ENCODE results near the gene RABAC1.
"Not testable (repeated sequence)": the region's sequence is repeated elsewhere in the genome, so short reads cannot be mapped to it uniquely, and the experiment has no call there.

RABAC1 gene

DNA sequence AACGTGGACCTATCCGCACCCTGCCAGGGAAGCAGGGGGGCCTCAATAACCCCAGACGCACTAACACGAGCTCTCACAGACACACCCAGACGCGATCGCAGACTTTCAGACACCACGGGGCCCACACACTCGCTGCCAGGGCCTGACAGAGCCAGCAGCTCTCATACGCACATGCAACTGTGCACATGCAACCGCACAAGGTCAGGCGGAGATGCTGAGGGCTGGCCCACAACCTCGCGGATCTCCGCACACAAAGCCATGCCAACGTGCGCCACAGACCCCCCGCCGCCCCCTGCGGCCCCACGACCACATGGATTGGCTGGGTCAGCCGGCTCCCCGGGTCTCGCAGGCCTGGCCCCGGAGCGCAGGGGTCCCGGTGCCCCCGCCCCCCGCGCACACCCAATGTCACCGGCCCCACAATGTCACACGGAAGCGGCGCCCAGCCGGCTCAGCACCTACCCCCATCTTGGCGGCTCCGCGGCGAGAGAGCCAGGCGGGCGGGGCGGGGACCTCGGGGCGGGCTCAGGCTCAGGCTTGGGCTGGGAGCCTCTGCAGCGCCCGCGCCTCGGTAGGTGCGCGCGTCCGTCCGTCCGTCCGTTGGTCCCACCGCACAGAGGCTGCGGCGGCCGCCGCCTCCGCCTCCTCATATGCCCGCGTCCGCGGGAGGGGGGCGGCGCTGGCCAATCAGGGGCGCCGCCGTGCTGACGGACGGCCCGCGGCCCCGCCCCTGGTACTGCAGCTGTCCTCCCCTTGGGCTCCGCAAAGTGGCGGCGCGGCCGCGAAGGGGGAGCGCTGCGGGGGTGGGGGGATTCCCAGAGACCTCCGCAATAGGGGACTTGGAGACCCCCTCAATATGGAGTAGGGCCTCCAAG lies 34.7 kb upstream of the RABAC1 start, which contains the start of gene ATP1A3:
Gene ATP1A3, minus strand, starts transcription at position 619 of the 872 bp plus-strand sequence. Its CDS starts 154 bp downstream, at position 465.
- no peaks in the 10 kb centered on the region for H3K9me3 ChIP-seq (ENCODE audit: insufficient read depth, low read length)
- H3K9ac ChIP-seq (ENCODE audit: insufficient read length, low read depth): peak within 1 kb of the TSS; percentile 79
- H3K36me3 ChIP-seq (ENCODE audit: insufficient read depth, insufficient read length, low read length): no peaks in the 10 kb centered on the region
- TF ChIP-seq YY1 (IDR thresholded peaks at IDR 0.05; ENCODE audit: insufficient read depth, insufficient read length): no peak
- TF ChIP-seq SUZ12 (IDR thresholded peaks at IDR 0.05; ENCODE audit: extremely low read depth, insufficient read depth, insufficient read length): no peak
- TF ChIP-seq ZNF274 (IDR thresholded peaks at IDR 0.05; ENCODE audit: low read depth, low read length): no peak
- peaks cover 49% of the 10 kb centered on the region for H3K27me3 ChIP-seq (ENCODE audit: insufficient read depth, insufficient read length)
- peaks cover 9% of the 10 kb centered on the region for H3K4me1 ChIP-seq (ENCODE audit: insufficient read depth, insufficient read length)
- H3K4me3 ChIP-seq (ENCODE audit: insufficient read length, low read depth): peak within 1 kb of the TSS; percentile 67
- peak; percentile 28 for DNase-seq (ENCODE audit: low read depth, low spot score)

DNA sequence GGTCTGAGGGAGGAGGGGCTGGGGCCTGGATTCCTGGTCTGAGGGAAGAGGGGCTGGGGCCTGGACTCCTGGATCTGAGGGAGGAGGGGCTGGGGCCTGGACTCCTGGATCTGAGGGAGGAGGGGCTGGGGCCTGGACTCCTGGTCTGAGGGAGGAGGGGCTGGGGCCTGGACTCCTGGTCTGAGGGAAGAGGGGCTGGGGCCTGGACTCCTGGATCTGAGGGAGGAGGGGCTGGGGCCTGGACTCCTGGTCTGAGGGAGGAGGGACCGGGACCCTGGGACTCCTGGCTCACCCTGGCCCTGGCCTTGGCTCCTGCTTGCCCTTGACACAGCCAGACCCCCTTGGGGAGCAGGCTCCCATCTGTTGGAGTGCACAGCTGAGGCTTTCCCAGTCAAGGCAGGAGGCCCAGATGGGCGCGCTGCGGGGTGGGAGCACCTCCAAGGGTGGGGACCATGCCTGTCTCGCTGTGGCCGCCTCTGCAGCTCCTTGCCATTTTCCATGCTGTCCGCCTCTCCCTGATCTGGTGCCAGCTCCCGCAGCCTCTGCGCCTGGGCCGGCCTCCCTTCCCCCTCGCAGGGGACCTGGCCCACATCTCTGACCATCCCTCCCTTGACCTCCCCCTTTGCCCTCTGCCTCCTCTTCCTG lies 32.9 kb upstream of the RABAC1 start:
- H3K27me3 ChIP-seq (ENCODE audit: insufficient read depth, insufficient read length): peaks cover 34% of the 10 kb centered on the region
- not testable (repeated sequence) for H3K36me3 ChIP-seq (ENCODE audit: insufficient read depth, insufficient read length, low read length); H3K4me3 ChIP-seq (ENCODE audit: insufficient read length, low read depth); H3K9me3 ChIP-seq (ENCODE audit: insufficient read depth, low read length); H3K4me1 ChIP-seq (ENCODE audit: insufficient read depth, insufficient read length); H3K9ac ChIP-seq (ENCODE audit: insufficient read length, low read depth); DNase-seq (ENCODE audit: low read depth, low spot score)

DNA sequence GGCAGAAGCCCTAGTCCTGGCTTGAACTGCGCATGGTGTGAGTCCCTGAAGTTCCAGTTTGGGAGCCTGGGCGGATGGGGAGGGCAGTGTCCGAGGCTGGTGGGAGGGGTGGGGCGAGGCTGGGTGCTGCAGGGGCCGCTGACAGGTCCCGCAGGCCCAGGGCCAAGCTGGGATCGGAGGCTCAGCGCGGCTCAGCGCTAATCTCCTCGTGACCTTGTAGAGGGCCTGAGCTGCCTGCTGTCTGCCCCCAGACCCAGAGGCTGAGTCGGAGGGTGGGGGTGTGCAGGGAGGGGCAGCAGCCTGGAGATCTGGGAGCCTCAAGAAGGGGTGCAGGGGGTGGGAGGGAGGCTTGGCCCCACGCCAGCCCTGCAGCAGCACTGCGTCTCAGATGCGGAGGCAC lies 31.9 kb upstream of the RABAC1 start:
- Histone ChIP-seq H3K9ac (ENCODE audit: insufficient read length, low read depth) (no peak overlapping the region), H3K4me1 (ENCODE audit: insufficient read depth, insufficient read length) (peaks cover 8% of the 10 kb centered on the region), H3K27me3 (ENCODE audit: insufficient read depth, insufficient read length) (peaks cover 24% of the 10 kb centered on the region), H3K36me3 (ENCODE audit: insufficient read depth, insufficient read length, low read length) (no peaks in the 10 kb centered on the region), H3K4me3 (ENCODE audit: insufficient read length, low read depth) (no peak overlapping the region), H3K9me3 (ENCODE audit: insufficient read depth, low read length) (no peaks in the 10 kb centered on the region)
- TF ChIP-seq YY1 (IDR thresholded peaks at IDR 0.05; ENCODE audit: insufficient read depth, insufficient read length): no peak
- no peak for TF ChIP-seq ZNF274 (IDR thresholded peaks at IDR 0.05; ENCODE audit: low read depth, low read length)
- TF ChIP-seq SUZ12 (IDR thresholded peaks at IDR 0.05; ENCODE audit: extremely low read depth, insufficient read depth, insufficient read length): no peak
- no peak for DNase-seq (ENCODE audit: low read depth, low spot score)

DNA sequence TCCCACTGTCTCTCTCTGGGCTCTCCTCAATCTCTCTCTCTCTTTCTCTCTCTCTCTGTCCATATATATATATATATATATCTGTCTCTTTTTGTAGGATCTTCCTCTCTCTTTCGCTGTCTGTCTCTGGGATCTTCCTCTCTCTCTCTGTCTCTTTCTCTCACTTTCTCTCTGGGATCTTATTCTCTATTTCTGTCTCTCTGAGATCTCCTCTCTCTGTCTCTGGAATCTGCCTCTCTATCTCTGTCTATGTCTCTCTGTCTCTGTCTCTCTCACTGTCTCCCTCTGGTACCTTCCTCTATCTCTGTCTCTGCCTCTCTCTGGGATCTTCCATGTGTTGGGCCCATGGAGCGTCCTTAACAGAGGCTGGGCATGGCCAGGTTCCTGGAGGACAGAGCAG lies 31.5 kb upstream of the RABAC1 start:
- no peak for DNase-seq (ENCODE audit: low read depth, low spot score)
- Histone ChIP-seq H3K9ac (ENCODE audit: insufficient read length, low read depth) (no peak overlapping the region), H3K27me3 (ENCODE audit: insufficient read depth, insufficient read length) (peaks cover 20% of the 10 kb centered on the region), H3K4me1 (ENCODE audit: insufficient read depth, insufficient read length) (peaks cover 8% of the 10 kb centered on the region), H3K9me3 (ENCODE audit: insufficient read depth, low read length) (no peaks in the 10 kb centered on the region), H3K4me3 (ENCODE audit: insufficient read length, low read depth) (no peak overlapping the region), H3K36me3 (ENCODE audit: insufficient read depth, insufficient read length, low read length) (no peaks in the 10 kb centered on the region)
- TF ChIP-seq YY1 (IDR thresholded peaks at IDR 0.05; ENCODE audit: insufficient read depth, insufficient read length) (no peak), SUZ12 (IDR thresholded peaks at IDR 0.05; ENCODE audit: extremely low read depth, insufficient read depth, insufficient read length) (no peak), ZNF274 (IDR thresholded peaks at IDR 0.05; ENCODE audit: low read depth, low read length) (no peak)

DNA sequence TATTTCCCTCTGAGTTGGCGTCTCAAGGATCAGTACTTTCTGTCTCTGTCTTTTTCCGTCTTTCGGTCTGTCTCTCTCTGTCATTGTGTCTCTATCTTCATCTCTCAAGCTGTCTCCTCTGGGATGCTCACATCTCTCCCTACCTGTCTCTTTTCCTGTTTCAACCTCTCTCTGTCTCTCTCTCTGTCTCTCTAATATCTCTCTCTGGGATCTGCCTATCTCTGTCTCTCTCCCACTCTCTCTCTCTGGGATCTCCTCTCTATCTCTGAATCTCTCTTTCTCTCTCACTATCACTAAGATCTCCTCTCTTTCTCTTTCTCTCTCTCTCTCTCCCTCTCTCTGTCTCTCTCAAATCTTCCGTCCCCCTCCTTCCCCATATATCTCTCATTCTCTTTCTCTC lies 30.9 kb upstream of the RABAC1 start:
- no peaks in the 10 kb centered on the region for H3K9me3 ChIP-seq (ENCODE audit: insufficient read depth, low read length)
- H3K9ac ChIP-seq (ENCODE audit: insufficient read length, low read depth): no peak overlapping the region
- H3K4me1 ChIP-seq (ENCODE audit: insufficient read depth, insufficient read length): peaks cover 8% of the 10 kb centered on the region
- no peaks in the 10 kb centered on the region for H3K36me3 ChIP-seq (ENCODE audit: insufficient read depth, insufficient read length, low read length)
- H3K4me3 ChIP-seq (ENCODE audit: insufficient read length, low read depth): no peak overlapping the region
- H3K27me3 ChIP-seq (ENCODE audit: insufficient read depth, insufficient read length): peaks cover 14% of the 10 kb centered on the region
- TF ChIP-seq ZNF274 (IDR thresholded peaks at IDR 0.05; ENCODE audit: low read depth, low read length) (no peak), SUZ12 (IDR thresholded peaks at IDR 0.05; ENCODE audit: extremely low read depth, insufficient read depth, insufficient read length) (no peak), YY1 (IDR thresholded peaks at IDR 0.05; ENCODE audit: insufficient read depth, insufficient read length) (no peak)
- no peak for DNase-seq (ENCODE audit: low read depth, low spot score)

DNA sequence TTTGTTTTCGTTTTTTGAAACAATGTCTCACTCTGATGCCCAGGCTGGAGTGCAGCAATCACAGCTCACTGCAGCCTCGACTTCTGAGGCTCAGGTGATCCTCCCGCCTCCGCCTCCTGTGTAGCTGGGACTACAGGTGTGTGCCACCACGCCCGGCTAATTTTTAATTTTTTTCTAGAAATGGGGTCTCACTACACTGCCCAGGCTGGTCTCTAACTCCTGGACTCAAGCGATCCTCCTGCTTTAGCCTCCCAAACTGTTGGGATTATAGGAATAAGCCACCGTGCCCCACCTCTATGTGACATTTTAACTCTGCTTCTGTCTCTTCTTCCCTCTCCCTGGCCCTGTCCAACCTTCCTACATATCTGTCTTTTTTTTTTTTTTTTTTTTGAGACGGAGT lies 29.8 kb upstream of the RABAC1 start:
- Histone ChIP-seq H3K36me3 (ENCODE audit: insufficient read depth, insufficient read length, low read length) (no peaks in the 10 kb centered on the region), H3K4me3 (ENCODE audit: insufficient read length, low read depth) (no peak overlapping the region), H3K9me3 (ENCODE audit: insufficient read depth, low read length) (no peaks in the 10 kb centered on the region), H3K4me1 (ENCODE audit: insufficient read depth, insufficient read length) (peaks cover 8% of the 10 kb centered on the region), H3K27me3 (ENCODE audit: insufficient read depth, insufficient read length) (peaks cover 8% of the 10 kb centered on the region), H3K9ac (ENCODE audit: insufficient read length, low read depth) (no peak overlapping the region)
- DNase-seq (ENCODE audit: low read depth, low spot score): no peak
- no peak for TF ChIP-seq YY1 (IDR thresholded peaks at IDR 0.05; ENCODE audit: insufficient read depth, insufficient read length)
- TF ChIP-seq SUZ12 (IDR thresholded peaks at IDR 0.05; ENCODE audit: extremely low read depth, insufficient read depth, insufficient read length): no peak
- no peak for TF ChIP-seq ZNF274 (IDR thresholded peaks at IDR 0.05; ENCODE audit: low read depth, low read length)

DNA sequence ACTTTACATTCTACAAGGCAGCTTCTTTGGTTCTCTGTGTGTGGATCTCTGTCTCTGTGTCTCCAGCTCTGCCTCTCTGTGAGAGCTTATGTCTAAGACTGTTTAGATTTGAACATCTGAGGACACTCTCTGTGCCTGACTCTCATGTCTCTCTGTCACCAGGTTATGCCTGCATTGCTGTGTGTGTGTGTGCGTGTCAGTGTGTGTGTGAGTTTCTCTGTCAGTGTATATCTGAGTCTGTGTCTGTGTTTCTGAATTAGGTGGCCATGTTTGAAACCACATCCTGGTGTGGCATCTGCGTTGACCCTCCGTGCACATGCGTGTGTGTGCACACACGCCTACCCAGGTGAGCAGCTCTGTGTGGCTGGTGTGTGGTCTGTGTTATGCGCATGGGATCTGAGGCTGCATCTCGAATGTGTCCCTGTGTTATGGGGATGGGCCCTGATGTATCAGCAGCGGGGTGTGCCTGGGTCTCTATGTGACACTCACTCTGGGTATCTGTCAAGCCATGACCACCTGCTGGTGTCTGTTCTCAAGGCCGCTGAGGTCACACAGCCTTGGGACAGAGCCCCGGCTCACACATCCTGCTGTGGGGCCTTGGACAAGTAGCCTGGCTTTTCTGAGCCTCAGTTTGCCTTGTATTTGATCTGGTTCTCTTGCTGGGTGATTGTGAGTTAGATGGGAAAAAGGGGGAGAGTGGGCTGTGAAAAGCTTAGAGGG lies 28.2 kb upstream of the RABAC1 start:
- TF ChIP-seq SUZ12 (IDR thresholded peaks at IDR 0.05; ENCODE audit: extremely low read depth, insufficient read depth, insufficient read length): no peak
- TF ChIP-seq ZNF274 (IDR thresholded peaks at IDR 0.05; ENCODE audit: low read depth, low read length): no peak
- TF ChIP-seq YY1 (IDR thresholded peaks at IDR 0.05; ENCODE audit: insufficient read depth, insufficient read length): no peak
- Histone ChIP-seq H3K4me1 (ENCODE audit: insufficient read depth, insufficient read length) (peaks cover 2% of the 10 kb centered on the region), H3K36me3 (ENCODE audit: insufficient read depth, insufficient read length, low read length) (no peaks in the 10 kb centered on the region), H3K9ac (ENCODE audit: insufficient read length, low read depth) (no peak overlapping the region), H3K4me3 (ENCODE audit: insufficient read length, low read depth) (no peak overlapping the region), H3K27me3 (ENCODE audit: insufficient read depth, insufficient read length) (no peaks in the 10 kb centered on the region), H3K9me3 (ENCODE audit: insufficient read depth, low read length) (no peaks in the 10 kb centered on the region)
- DNase-seq (ENCODE audit: low read depth, low spot score): no peak

All from NT2/D1 (cell line).